Activated T-helper 2 cell treated with anti-CD3 and anti-CD28 coated beads, Interferon-gamma antibody, Interleukin-2, Interleukin-4, amounts not matched to agents 10 μg/mL and 5 μg/mL and 100 μg/mL, durations not matched to agents 14 hours and 24 hours and 36 hours (primary cell): ENCODE measurements around the gene SLC16A12. TPM values are rescaled to one million over a fixed set of nuclear protein-coding genes. Genes with fewer than 3 reads are reported as not detected.

Experiments used
- total RNA-seq: library from RNA; stranded (reverse); gene quantifications from 2 replicates; pipeline ENCODE4 v1.2.3, GENCODE V29; 2022

SLC16A12 gene
- total RNA-seq, 1 donor from 2014 or later: not detected

Other genes with a start within 250 kb of the SLC16A12 start
- gene IFIT2, start 233.5 kb downstream of the SLC16A12 start, total RNA-seq: 0.57 and 0.82 TPM in 2 replicates
- 0.74 and 0.94 TPM in 2 replicates for gene IFIT3, start 207.6 kb downstream of the SLC16A12 start, total RNA-seq
- gene IFIT1B, start 157.5 kb downstream of the SLC16A12 start, total RNA-seq: not detected in 2 replicates
- gene IFIT1, start 143.0 kb downstream of the SLC16A12 start, total RNA-seq: 0.09 and 0.32 TPM in 2 replicates
- 4.4 and 4.8 TPM in 2 replicates for gene IFIT5, start 121.0 kb downstream of the SLC16A12 start, total RNA-seq
- 5.7 and 9.2 TPM in 2 replicates for gene PANK1, start 109.6 kb upstream of the SLC16A12 start, total RNA-seq
- gene KIF20B, start 166.0 kb upstream of the SLC16A12 start, total RNA-seq: 59.2 and 64.1 TPM in 2 replicates